ENCODE results near the gene SSC5D. TPM values are rescaled to one million over a fixed set of nuclear protein-coding genes. Genes with fewer than 3 reads are reported as not detected.

SSC5D gene
- polyA plus RNA-seq, 3 donors = 0.08 TPM; not detected in 2

- H3K9me3 ChIP-seq (replicated peaks in 1 of 2; ENCODE audit: control insufficient read depth in 1 of 2, insufficient read depth in 1 of 2, low read length in 2 of 2) = no peaks in the 10 kb centered on the region
- no peak overlapping the region for H3K4me2 ChIP-seq (replicated peaks; ENCODE audit: extremely low read depth, low read length, poor library complexity, severe bottlenecking)
- no peak overlapping the region for H2AFZ ChIP-seq (ENCODE audit: insufficient read depth, low read depth, low read length, poor library complexity, severe bottlenecking)
- intact Hi-C loops (cut with micrococcal nuclease) = no loop called here
- peaks cover 0 to 3% (median 0%) of the 10 kb centered on the region in 7 donors for H3K9me3 Mint-ChIP-seq
- no peak for DNase-seq
- no peaks in the 10 kb centered on the region for H3K36me3 ChIP-seq (replicated peaks in 1 of 2; ENCODE audit: control insufficient read depth in 1 of 2, insufficient read depth in 2 of 2, low read length in 2 of 2)
- H3K4me1 ChIP-seq (ENCODE audit: control insufficient read depth in 1 of 2, insufficient read depth in 2 of 2, low read length in 2 of 2) = no peaks in the 10 kb centered on the region
- H3K79me2 ChIP-seq (ENCODE audit: insufficient read depth, low read length) = no peaks in the 10 kb centered on the region
- no peak overlapping the region for H3K27ac ChIP-seq (ENCODE audit: low read depth in 1 of 2, low read length in 2 of 2)
- H3K9ac ChIP-seq (ENCODE audit: insufficient read depth, low read length, poor library complexity, severe bottlenecking) = no peak overlapping the region
- no peaks in the 10 kb centered on the region for H3K27me3 ChIP-seq (ENCODE audit: control insufficient read depth in 2 of 2, insufficient read depth in 2 of 2, low read length in 2 of 2)
- peaks cover 2% of the 10 kb centered on the region for H3K4me1 Mint-ChIP-seq
- H3K27ac Mint-ChIP-seq = peak overlapping the region in 1 of 7 donors; percentile 35
- WGBS (ENCODE audit: insufficient coverage) = 92% methylated on average over 9 of the region's 12 CpGs
- H3K4me3 ChIP-seq (replicated peaks in 1 of 3; ENCODE audit: low read depth in 2 of 3, low read length in 3 of 3) = no peak overlapping the region
- H3K4me3 Mint-ChIP-seq = no peak overlapping the region
- TF ChIP-seq CTCF (IDR thresholded peaks at IDR 0.05) = no peak
- H3K36me3 Mint-ChIP-seq = no peaks in the 10 kb centered on the region
- H3K27me3 Mint-ChIP-seq (ENCODE audit: low read depth in 3 of 3) = peaks cover 2 to 5% (median 2%) of the 10 kb centered on the region in 3 donors
- H4K20me1 ChIP-seq (ENCODE audit: insufficient read depth, low read length) = no peaks in the 10 kb centered on the region
Observed at GRCh38 chr19:55535173-55535964, 47.1 kb downstream of the SSC5D start.

DNA sequence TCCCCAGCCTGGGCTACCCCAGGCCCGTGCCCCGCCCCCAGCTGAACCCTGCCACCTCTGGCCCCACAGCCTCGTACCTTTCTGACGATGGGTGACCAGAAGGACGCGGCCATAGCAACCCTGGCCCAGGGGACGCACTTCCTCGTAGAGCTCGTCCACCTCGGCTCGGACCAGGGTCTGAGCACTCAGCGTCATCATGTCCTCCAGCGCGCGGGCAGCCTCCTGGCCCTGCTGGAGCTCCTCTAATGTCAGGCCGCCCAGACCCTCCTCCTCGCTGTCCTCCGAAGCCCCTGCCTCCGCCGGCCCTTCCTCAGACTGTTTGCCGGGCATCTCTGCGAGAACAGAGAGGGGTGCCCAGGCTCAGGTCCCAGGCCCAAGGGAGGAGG, 47.7 kb downstream of the SSC5D start:
- H3K4me3 ChIP-seq (replicated peaks in 1 of 3; ENCODE audit: low read depth in 2 of 3, low read length in 3 of 3) = no peak overlapping the region
- H3K4me2 ChIP-seq (replicated peaks; ENCODE audit: extremely low read depth, low read length, poor library complexity, severe bottlenecking) = no peak overlapping the region
- H3K27me3 Mint-ChIP-seq (ENCODE audit: low read depth in 3 of 3) = peaks cover 2 to 5% (median 2%) of the 10 kb centered on the region in 3 donors
- DNase-seq = no peak
- H3K27me3 ChIP-seq (ENCODE audit: control insufficient read depth in 2 of 2, insufficient read depth in 2 of 2, low read length in 2 of 2) = no peaks in the 10 kb centered on the region
- H3K27ac Mint-ChIP-seq = no peak overlapping the region
- H3K4me1 Mint-ChIP-seq = peaks cover 2% of the 10 kb centered on the region
- H3K79me2 ChIP-seq (ENCODE audit: insufficient read depth, low read length) = no peaks in the 10 kb centered on the region
- TF ChIP-seq CTCF (IDR thresholded peaks at IDR 0.05) = no peak
- H2AFZ ChIP-seq (ENCODE audit: insufficient read depth, low read depth, low read length, poor library complexity, severe bottlenecking) = no peak overlapping the region
- 95% methylated on average over 19 of the region's 22 CpGs for WGBS (ENCODE audit: insufficient coverage)
- no peaks in the 10 kb centered on the region for H3K4me1 ChIP-seq (ENCODE audit: control insufficient read depth in 1 of 2, insufficient read depth in 2 of 2, low read length in 2 of 2)
- no peaks in the 10 kb centered on the region for H3K36me3 Mint-ChIP-seq
- H3K9ac ChIP-seq (ENCODE audit: insufficient read depth, low read length, poor library complexity, severe bottlenecking) = no peak overlapping the region
- no peak overlapping the region for H3K4me3 Mint-ChIP-seq
- no peaks in the 10 kb centered on the region for H4K20me1 ChIP-seq (ENCODE audit: insufficient read depth, low read length)
- intact Hi-C loops (cut with micrococcal nuclease) = no loop called here
- no peaks in the 10 kb centered on the region for H3K9me3 ChIP-seq (replicated peaks in 1 of 2; ENCODE audit: control insufficient read depth in 1 of 2, insufficient read depth in 1 of 2, low read length in 2 of 2)
- no peaks in the 10 kb centered on the region for H3K36me3 ChIP-seq (replicated peaks in 1 of 2; ENCODE audit: control insufficient read depth in 1 of 2, insufficient read depth in 2 of 2, low read length in 2 of 2)
- H3K9me3 Mint-ChIP-seq = peaks cover 0 to 3% (median 0%) of the 10 kb centered on the region in 7 donors
- no peak overlapping the region for H3K27ac ChIP-seq (ENCODE audit: low read depth in 1 of 2, low read length in 2 of 2)
